ENCODE measurements around the gene POU2F2.

- TF ChIP-seq, protein P1, sequence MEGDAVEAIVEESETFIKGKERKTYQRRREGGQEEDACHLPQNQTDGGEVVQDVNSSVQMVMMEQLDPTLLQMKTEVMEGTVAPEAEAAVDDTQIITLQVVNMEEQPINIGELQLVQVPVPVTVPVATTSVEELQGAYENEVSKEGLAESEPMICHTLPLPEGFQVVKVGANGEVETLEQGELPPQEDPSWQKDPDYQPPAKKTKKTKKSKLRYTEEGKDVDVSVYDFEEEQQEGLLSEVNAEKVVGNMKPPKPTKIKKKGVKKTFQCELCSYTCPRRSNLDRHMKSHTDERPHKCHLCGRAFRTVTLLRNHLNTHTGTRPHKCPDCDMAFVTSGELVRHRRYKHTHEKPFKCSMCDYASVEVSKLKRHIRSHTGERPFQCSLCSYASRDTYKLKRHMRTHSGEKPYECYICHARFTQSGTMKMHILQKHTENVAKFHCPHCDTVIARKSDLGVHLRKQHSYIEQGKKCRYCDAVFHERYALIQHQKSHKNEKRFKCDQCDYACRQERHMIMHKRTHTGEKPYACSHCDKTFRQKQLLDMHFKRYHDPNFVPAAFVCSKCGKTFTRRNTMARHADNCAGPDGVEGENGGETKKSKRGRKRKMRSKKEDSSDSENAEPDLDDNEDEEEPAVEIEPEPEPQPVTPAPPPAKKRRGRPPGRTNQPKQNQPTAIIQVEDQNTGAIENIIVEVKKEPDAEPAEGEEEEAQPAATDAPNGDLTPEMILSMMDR (IDR thresholded peaks at IDR 0.05): no peak
- TF ChIP-seq POLR2A (IDR thresholded peaks at IDR 0.05): no peak
Observed at GRCh38 chr19:42150911-42151361, 18.7 kb upstream of the POU2F2 start.
